Measurements from ENCODE around the gene RASGRP4.

DNA sequence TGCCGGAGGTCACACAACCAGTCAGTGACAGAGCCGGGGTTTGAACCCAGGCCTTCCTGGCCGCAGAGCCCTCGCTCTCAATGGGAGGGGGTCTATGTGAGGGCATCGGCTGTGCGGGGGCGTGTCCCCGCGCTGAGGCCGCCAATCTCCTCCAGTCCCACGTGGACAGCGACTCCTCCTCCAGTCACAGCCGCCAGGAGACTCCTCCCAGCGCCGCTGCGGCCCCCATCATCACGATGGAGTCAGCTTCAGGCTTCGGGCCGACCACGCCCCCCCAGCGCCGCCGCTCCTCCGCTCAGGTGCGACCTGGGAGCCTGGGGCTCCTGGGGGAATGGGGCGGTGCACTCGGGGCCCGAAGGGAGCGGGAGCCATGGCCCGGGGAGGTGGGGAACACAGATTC, 31.5 kb downstream of the RASGRP4 start:
- TF ChIP-seq POLR2A (IDR thresholded peaks at IDR 0.05; ENCODE audit: low read depth, low read length) = no peak
- TF ChIP-seq POLR2AphosphoS5 (IDR thresholded peaks at IDR 0.05; ENCODE audit: low read depth, low read length) = no peak
- no peak for TF ChIP-seq SPI1 (IDR thresholded peaks at IDR 0.05; ENCODE audit: low read depth, low read length)
- TF ChIP-seq PAX5 (IDR thresholded peaks at IDR 0.05; ENCODE audit: insufficient read depth, low read length, severe bottlenecking) = no peak
